ENCODE measurements around the gene IRX4.

- no peak for TF ChIP-seq CTCF (IDR thresholded peaks at IDR 0.05; ENCODE audit: insufficient read depth, low read depth, low read length)
- peak; percentile 0 for TF ChIP-seq EZH2 (IDR thresholded peaks at IDR 0.05; ENCODE audit: insufficient read depth, low read length)
Measured at GRCh38 chr5:1874771-1875220, 7.9 kb downstream of the IRX4 start.
